CD4-positive, alpha-beta T cell treated with Interleukin-6 at 100 ng/mL for 8 hours (primary cell): ENCODE results near the gene FAM170A.

Experiments
- DNase-seq: peaks from one replicate; pipeline ENCODE4 v3.0.0-alpha.2; 2020; ENCODE audit warnings: mixed read lengths, low spot score

Gene FAM170A

GRCh38 chr5:119629339-119629738 is at the start of gene FAM170A:
TSS of gene FAM170A (plus strand) at chr5:119629558. CDS start at chr5:119629769, 211 bp downstream.
- DNase-seq: no peak

- no peak for DNase-seq
Observed at GRCh38 chr5:119582987-119583386, 46.4 kb upstream of the FAM170A start.

GRCh38 chr5:119583684-119584083 is 45.7 kb upstream of the FAM170A start:
- no peak for DNase-seq

GRCh38 chr5:119596046-119596445 is 33.3 kb upstream of the FAM170A start:
- no peak for DNase-seq

- DNase-seq: no peak
Observed at GRCh38 chr5:119597728-119598298, 31.5 kb upstream of the FAM170A start.

- no peak for DNase-seq
Observed at GRCh38 chr5:119613937-119614336, 15.4 kb upstream of the FAM170A start.

- DNase-seq: no peak
Observed at GRCh38 chr5:119614838-119615237, 14.5 kb upstream of the FAM170A start.

GRCh38 chr5:119626086-119626485 is 3.3 kb upstream of the FAM170A start:
- DNase-seq: no peak

- no peak for DNase-seq
Observed at GRCh38 chr5:119630752-119631440, 1.5 kb downstream of the FAM170A start.

GRCh38 chr5:119631660-119632059 is 2.3 kb downstream of the FAM170A start:
- DNase-seq: no peak

- DNase-seq: no peak
Observed at GRCh38 chr5:119651486-119651885, 22.1 kb downstream of the FAM170A start.

GRCh38 chr5:119655061-119655460 is 25.7 kb downstream of the FAM170A start:
- no peak for DNase-seq

GRCh38 chr5:119656023-119656422 is 26.7 kb downstream of the FAM170A start:
- DNase-seq: no peak

GRCh38 chr5:119666542-119666941 is 37.2 kb downstream of the FAM170A start:
- DNase-seq: no peak

- DNase-seq: no peak
Observed at GRCh38 chr5:119678351-119679028, 49.1 kb downstream of the FAM170A start.

GRCh38 chr5:119680080-119680479 is 50.7 kb downstream of the FAM170A start:
- no peak for DNase-seq

GRCh38 chr5:119681734-119682133 is 52.4 kb downstream of the FAM170A start:
- DNase-seq: no peak

GRCh38 chr5:119682372-119682771 is 53.0 kb downstream of the FAM170A start:
- DNase-seq: no peak
